ENCODE results near the gene SOX2. TPM values are rescaled to one million over a fixed set of nuclear protein-coding genes. Genes with fewer than 3 reads are reported as not detected.

Gene SOX2
- total and polyA plus RNA-seq, 2 of the 13 experiments (the other 11 are each of a cell fraction or from before 2014, with no cell fraction given), result not detected

DNA sequence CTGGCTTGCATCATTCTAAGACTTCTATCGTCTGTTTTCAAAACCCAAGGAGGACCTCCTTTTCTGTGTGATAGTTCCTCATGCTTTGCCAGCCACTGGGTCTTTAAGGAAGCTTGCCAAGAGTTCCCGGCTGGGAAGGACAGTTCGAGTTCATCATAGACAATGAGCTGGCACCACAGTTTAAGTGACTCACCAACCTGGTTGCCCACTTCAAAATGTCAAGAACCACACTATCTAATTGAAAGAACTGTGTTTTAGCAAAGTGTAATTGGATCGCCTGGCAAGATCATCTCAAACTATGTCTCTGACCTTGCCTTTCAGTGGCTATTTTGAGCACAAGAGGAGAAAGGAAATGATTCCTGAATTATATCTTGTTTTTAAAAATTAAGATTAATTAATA, 27.9 kb downstream of the SOX2 start:
- H3K4me2 ChIP-seq (ENCODE audit: low read depth, low read length), result no peak overlapping the region
- no peak overlapping the region for H3K9ac ChIP-seq (ENCODE audit: insufficient read depth, low read depth, low read length)
- no peaks in the 10 kb centered on the region for H3K36me3 ChIP-seq (replicated peaks in 1 of 2; ENCODE audit: control insufficient read depth in 1 of 2, insufficient read depth in 2 of 2, low read length in 2 of 2)
- POLR2A ChIA-PET, result no interaction called here
- in situ Hi-C loops (cut with HindIII; ENCODE audit: extremely low pct_ligation_motif_present, low pct_unique_long_range_greater_than_20kb) (no loop called here), intact Hi-C loops (cut with micrococcal nuclease; ENCODE audit: unreplicated experiment) (no loop called here)
- DNase-seq (ENCODE audit: low spot score) (no peak), ATAC-seq (no peak), FAIRE-seq (no peak)
- WGBS (ENCODE audit: low lambda C conversion rate), result 48% methylated on average over 4 of the region's 4 CpGs
- H3K79me2 ChIP-seq (ENCODE audit: insufficient read depth, low read length), result no peaks in the 10 kb centered on the region
- no peak for TF ChIP-seq KDM6A (CRISPR knock-in tag; IDR thresholded peaks at IDR 0.05; ENCODE audit: low read depth)
- H3K27me3 ChIP-seq (ENCODE audit: control insufficient read depth in 1 of 2, insufficient read depth in 2 of 2, low read length in 2 of 2), result no peaks in the 10 kb centered on the region
- H3K4me1 ChIP-seq (ENCODE audit: insufficient read depth, low read length), result no peaks in the 10 kb centered on the region
- H3K9me3 ChIP-seq (ENCODE audit: low read length), result no peaks in the 10 kb centered on the region
- BruUV-seq (replicated peaks), result no TSS peak
- H3K27ac ChIP-seq (ENCODE audit: extremely low read length, insufficient read depth, low read length), result no peak overlapping the region
- CTCF ChIA-PET (ENCODE audit: low intra/inter-chr PET ratio, low total read pairs), result no interaction called here
- H2AFZ ChIP-seq (ENCODE audit: low read length), result no peak overlapping the region
- H3K4me3 ChIP-seq (replicated peaks in 1 of 3; ENCODE audit: insufficient read depth in 1 of 3, low read depth in 2 of 3, low read length in 3 of 3), result no peak overlapping the region
- no peaks in the 10 kb centered on the region for H4K20me1 ChIP-seq (ENCODE audit: insufficient read depth, low read length)

DNA sequence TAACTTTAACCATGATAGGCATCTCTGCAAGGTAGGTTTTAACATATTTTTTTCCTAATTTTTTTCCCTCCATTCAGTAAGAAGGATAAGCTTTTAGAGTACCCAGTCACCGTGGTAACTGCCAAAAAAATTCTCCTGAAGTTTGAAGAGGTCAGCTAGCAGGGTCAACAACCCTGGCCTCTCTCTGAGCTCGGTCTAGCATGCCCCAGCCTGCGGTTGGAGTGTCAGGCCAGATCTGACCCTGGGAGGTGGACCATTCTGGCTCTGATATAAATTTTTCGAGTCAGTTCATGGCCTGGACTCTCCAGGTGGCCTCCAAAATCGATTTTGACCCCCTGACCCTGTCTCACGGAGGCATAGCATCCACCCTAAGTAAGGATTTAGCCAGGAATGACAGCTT, 29.7 kb downstream of the SOX2 start:
- Histone ChIP-seq H3K9me3 (ENCODE audit: low read length) (no peaks in the 10 kb centered on the region), H4K20me1 (ENCODE audit: insufficient read depth, low read length) (no peaks in the 10 kb centered on the region), H2AFZ (ENCODE audit: low read length) (no peak overlapping the region), H3K9ac (ENCODE audit: insufficient read depth, low read depth, low read length) (no peak overlapping the region), H3K27me3 (ENCODE audit: control insufficient read depth in 1 of 2, insufficient read depth in 2 of 2, low read length in 2 of 2) (no peaks in the 10 kb centered on the region), H3K36me3 (replicated peaks in 1 of 2; ENCODE audit: control insufficient read depth in 1 of 2, insufficient read depth in 2 of 2, low read length in 2 of 2) (no peaks in the 10 kb centered on the region), H3K4me3 (replicated peaks in 1 of 3; ENCODE audit: insufficient read depth in 1 of 3, low read depth in 2 of 3, low read length in 3 of 3) (no peak overlapping the region), H3K4me2 (ENCODE audit: low read depth, low read length) (no peak overlapping the region), H3K27ac (ENCODE audit: extremely low read length, insufficient read depth, low read length) (no peak overlapping the region), H3K4me1 (ENCODE audit: insufficient read depth, low read length) (no peaks in the 10 kb centered on the region), H3K79me2 (ENCODE audit: insufficient read depth, low read length) (no peaks in the 10 kb centered on the region)
- intact Hi-C loops (cut with micrococcal nuclease; ENCODE audit: unreplicated experiment) (no loop called here), in situ Hi-C loops (cut with HindIII; ENCODE audit: extremely low pct_ligation_motif_present, low pct_unique_long_range_greater_than_20kb) (no loop called here)
- ChIA-PET POLR2A (no interaction called here), CTCF (ENCODE audit: low intra/inter-chr PET ratio, low total read pairs) (no interaction called here)
- ATAC-seq (no peak), DNase-seq (ENCODE audit: low spot score) (no peak), FAIRE-seq (no peak)
- BruUV-seq (replicated peaks), result no TSS peak
- 0% methylated on average over 4 of the region's 6 CpGs for WGBS (ENCODE audit: low lambda C conversion rate)
- TF ChIP-seq ONECUT2 (CRISPR knock-in tag; IDR thresholded peaks at IDR 0.05), result 0 out of 2 replicates have a peak, but pooled peaks have one; percentile 23
- TF ChIP-seq POLR2G (IDR thresholded peaks at IDR 0.05; ENCODE audit: low read depth, low read length), result no peak

DNA sequence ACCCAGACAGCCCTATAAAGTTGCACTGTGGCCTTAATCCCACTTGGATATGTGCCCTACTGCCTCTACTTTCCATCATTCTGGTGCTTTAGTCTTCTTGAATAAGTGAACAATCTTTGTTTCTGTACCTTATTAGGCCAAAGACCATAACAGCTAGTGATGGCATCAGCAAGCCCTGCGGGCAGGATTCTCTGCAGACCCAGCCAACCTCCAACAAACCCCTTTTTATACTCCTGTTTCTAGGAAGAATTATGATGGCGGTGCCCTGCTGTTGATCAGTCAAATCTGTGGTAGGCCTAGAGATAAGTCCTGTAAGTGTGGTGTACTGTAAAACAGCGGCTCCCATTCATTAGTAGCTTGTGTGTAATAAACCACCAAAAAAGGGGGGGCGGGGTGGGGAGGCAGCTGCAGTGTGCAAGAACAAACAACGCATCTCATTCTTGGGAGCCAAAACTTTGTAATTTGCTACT, 40.5 kb downstream of the SOX2 start:
- Histone ChIP-seq H3K4me1 (ENCODE audit: insufficient read depth, low read length) (no peaks in the 10 kb centered on the region), H2AFZ (ENCODE audit: low read length) (no peak overlapping the region), H3K27ac (ENCODE audit: extremely low read length, insufficient read depth, low read length) (no peak overlapping the region), H3K79me2 (ENCODE audit: insufficient read depth, low read length) (no peaks in the 10 kb centered on the region), H3K4me2 (ENCODE audit: low read depth, low read length) (no peak overlapping the region), H3K27me3 (ENCODE audit: control insufficient read depth in 1 of 2, insufficient read depth in 2 of 2, low read length in 2 of 2) (no peaks in the 10 kb centered on the region), H3K9me3 (ENCODE audit: low read length) (no peaks in the 10 kb centered on the region), H3K36me3 (replicated peaks in 1 of 2; ENCODE audit: control insufficient read depth in 1 of 2, insufficient read depth in 2 of 2, low read length in 2 of 2) (no peaks in the 10 kb centered on the region), H4K20me1 (ENCODE audit: insufficient read depth, low read length) (no peaks in the 10 kb centered on the region), H3K9ac (ENCODE audit: insufficient read depth, low read depth, low read length) (no peak overlapping the region), H3K4me3 (replicated peaks in 1 of 3; ENCODE audit: insufficient read depth in 1 of 3, low read depth in 2 of 3, low read length in 3 of 3) (no peak overlapping the region)
- ChIA-PET POLR2A (no interaction called here), CTCF (ENCODE audit: low intra/inter-chr PET ratio, low total read pairs) (no interaction called here)
- FAIRE-seq, result no peak
- in situ Hi-C loops (cut with HindIII; ENCODE audit: extremely low pct_ligation_motif_present, low pct_unique_long_range_greater_than_20kb) (no loop called here), intact Hi-C loops (cut with micrococcal nuclease; ENCODE audit: unreplicated experiment) (no loop called here)
- BruUV-seq (replicated peaks), result no TSS peak
- WGBS (ENCODE audit: low lambda C conversion rate), result 9% methylated on average over 5 of the region's 5 CpGs
- ATAC-seq, result no peak
- DNase-seq (ENCODE audit: low spot score), result no peak
- TF ChIP-seq ZNF263 (CRISPR knock-in tag; IDR thresholded peaks at IDR 0.05) (no peak), NONO (IDR thresholded peaks at IDR 0.05) (no peak), NONO (CRISPR knock-in tag; conservative IDR thresholded peaks at IDR 0.05) (no peak), SMARCC2 (IDR thresholded peaks at IDR 0.05) (no peak), ZNF660 (CRISPR knock-in tag; IDR thresholded peaks at IDR 0.05; ENCODE audit: borderline replicate concordance, low read depth) (no peak)
- TF ChIP-seq, protein P1, sequence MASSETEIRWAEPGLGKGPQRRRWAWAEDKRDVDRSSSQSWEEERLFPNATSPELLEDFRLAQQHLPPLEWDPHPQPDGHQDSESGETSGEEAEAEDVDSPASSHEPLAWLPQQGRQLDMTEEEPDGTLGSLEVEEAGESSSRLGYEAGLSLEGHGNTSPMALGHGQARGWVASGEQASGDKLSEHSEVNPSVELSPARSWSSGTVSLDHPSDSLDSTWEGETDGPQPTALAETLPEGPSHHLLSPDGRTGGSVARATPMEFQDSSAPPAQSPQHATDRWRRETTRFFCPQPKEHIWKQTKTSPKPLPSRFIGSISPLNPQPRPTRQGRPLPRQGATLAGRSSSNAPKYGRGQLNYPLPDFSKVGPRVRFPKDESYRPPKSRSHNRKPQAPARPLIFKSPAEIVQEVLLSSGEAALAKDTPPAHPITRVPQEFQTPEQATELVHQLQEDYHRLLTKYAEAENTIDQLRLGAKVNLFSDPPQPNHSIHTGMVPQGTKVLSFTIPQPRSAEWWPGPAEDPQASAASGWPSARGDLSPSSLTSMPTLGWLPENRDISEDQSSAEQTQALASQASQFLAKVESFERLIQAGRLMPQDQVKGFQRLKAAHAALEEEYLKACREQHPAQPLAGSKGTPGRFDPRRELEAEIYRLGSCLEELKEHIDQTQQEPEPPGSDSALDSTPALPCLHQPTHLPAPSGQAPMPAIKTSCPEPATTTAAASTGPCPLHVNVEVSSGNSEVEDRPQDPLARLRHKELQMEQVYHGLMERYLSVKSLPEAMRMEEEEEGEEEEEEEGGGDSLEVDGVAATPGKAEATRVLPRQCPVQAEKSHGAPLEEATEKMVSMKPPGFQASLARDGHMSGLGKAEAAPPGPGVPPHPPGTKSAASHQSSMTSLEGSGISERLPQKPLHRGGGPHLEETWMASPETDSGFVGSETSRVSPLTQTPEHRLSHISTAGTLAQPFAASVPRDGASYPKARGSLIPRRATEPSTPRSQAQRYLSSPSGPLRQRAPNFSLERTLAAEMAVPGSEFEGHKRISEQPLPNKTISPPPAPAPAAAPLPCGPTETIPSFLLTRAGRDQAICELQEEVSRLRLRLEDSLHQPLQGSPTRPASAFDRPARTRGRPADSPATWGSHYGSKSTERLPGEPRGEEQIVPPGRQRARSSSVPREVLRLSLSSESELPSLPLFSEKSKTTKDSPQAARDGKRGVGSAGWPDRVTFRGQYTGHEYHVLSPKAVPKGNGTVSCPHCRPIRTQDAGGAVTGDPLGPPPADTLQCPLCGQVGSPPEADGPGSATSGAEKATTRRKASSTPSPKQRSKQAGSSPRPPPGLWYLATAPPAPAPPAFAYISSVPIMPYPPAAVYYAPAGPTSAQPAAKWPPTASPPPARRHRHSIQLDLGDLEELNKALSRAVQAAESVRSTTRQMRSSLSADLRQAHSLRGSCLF (CRISPR knock-in tag; IDR thresholded peaks at IDR 0.05; ENCODE audit: borderline replicate concordance), result no peak
